GM12878 (cell line): ENCODE data around the gene RACK1. TPM values are rescaled to one million over a fixed set of nuclear protein-coding genes. Genes with fewer than 3 reads are reported as not detected.

Experiments
- HCFC1 ChIP-seq: fragments of 150-350 bp; IDR thresholded peaks from 2 replicates; pipeline ENCODE4 v1.6.1; 2014; ENCODE audit warnings: low read length
- PAX5 ChIP-seq: IDR thresholded peaks from 2 replicates; pipeline ENCODE4 v1.6.1; 2011; ENCODE audit warnings: low read depth, low read length, borderline replicate concordance
- STAT3 ChIP-seq: IDR thresholded peaks from 2 replicates; pipeline ENCODE4 v1.6.1; 2011; ENCODE audit warnings: low read depth, low read length, improper control_type of control experiment
- TBL1XR1 ChIP-seq: IDR thresholded peaks from 2 replicates; pipeline ENCODE4 v1.6.1; 2012; ENCODE audit warnings: low read depth, low read length, improper control_type of control experiment
- TCF3 ChIP-seq: IDR thresholded peaks from 2 replicates; pipeline ENCODE4 v1.6.1; 2012; ENCODE audit warnings: low read depth, mild to moderate bottlenecking, low read length, borderline replicate concordance; ENCODE audit not compliant: insufficient read depth
- ZBED1 ChIP-seq: IDR thresholded peaks from 2 replicates; pipeline ENCODE4 v1.6.1; 2016; ENCODE audit warnings: borderline replicate concordance
- polyA plus RNA-seq, 11 experiments: library from polyadenylated mRNA; depleted of rRNA in 4 of 11; unstranded in 6 of 11; stranded (reverse) in 5 of 11; fragments of >200 nt; fragmentation: Nextera tagmentation in 4 of 11; fragmentation: Illumina TruSeq in 1 of 11; extraction: Ambion mirVana in 4 of 11; extraction: Trizol in 1 of 11; gene quantifications; 1 replicate in 1 of 11; 2 replicates in 10 of 11; pipeline versions ENCODE4 v1.2.1 to v1.2.3, GENCODE V29; 2011 to 2016; ENCODE audit warnings: inconsistent platforms in 2 of 11, missing spikeins in 2 of 11, low read depth in 1 of 11
- total RNA-seq, 4 experiments: library from RNA; depleted of rRNA in 3 of 4; stranded (reverse); fragments of >200 nt in 3 of 4; fragmentation: Illumina TruSeq in 1 of 4; extraction: Trizol in 1 of 4; gene quantifications; 2 replicates each; pipeline versions ENCODE4 v1.2.1 to v1.2.3, GENCODE V29; 2013 to 2021
- TF ChIP-seq, protein P1 (sequence below): IDR thresholded peaks from 2 replicates; pipeline ENCODE4 v1.6.1; 2012; ENCODE audit warnings: improper control_type of control experiment, low read depth, low read length; ENCODE audit not compliant: insufficient replicate concordance
- TF ChIP-seq, protein P2 (sequence below): IDR thresholded peaks from 2 replicates; pipeline ENCODE4 v1.6.1; 2012; ENCODE audit warnings: low read length, inconsistent platforms
- TF ChIP-seq, protein P3 (sequence below): fragments of 450-650 bp; formaldehyde crosslinking; IDR thresholded peaks from 2 replicates; pipeline ENCODE4 v1.5.0; 2022; ENCODE audit warnings: mild to moderate bottlenecking, missing genetic modification characterization
- TF ChIP-seq, protein P4 (sequence below): fragments of 450-650 bp; IDR thresholded peaks from 2 replicates; pipeline ENCODE4 v1.6.1; 2017; ENCODE audit warnings: borderline replicate concordance

The RACK1 gene
- total and polyA plus RNA-seq, 10 of the 15 experiments (the other 5 are each of a cell fraction or from before 2014, with no cell fraction given) = 1,365 to 6,584 (median 4,167) TPM

DNA sequence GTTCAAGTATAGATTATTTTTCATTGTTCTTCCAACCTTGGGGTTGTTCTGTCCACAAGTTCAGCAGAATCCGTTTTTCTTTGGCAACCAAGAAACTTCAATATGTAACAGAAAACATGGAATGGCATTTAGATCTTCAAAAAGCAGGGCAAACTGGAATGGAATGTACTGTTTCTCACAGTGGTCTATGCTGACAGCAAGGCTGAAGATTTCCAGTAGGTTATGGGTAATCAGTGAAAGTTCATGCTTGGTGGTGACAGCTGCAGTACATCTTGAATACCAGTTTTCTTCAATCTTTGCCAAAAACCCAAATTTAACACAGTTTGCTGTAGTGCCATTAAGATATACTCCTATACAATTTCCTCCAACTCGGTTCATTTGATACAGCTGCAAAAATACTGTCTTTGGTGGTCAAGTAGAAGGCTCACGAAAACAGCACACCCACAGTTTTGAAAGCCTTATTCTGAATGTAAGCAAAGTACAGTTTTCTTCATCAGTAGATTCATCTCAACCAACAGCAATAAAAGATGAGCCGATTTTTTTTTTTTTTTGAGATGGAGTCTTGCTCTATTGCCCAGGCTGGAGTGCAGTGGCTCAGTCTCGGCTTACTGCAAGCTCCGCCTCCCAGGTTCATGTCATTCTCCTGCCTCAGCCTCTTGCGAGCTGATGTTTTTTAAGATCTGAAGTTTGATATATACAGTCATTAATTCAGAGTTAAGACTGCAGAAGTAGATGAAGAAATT, 12.3 kb upstream of the RACK1 start (continued):
- TF ChIP-seq, protein P1, sequence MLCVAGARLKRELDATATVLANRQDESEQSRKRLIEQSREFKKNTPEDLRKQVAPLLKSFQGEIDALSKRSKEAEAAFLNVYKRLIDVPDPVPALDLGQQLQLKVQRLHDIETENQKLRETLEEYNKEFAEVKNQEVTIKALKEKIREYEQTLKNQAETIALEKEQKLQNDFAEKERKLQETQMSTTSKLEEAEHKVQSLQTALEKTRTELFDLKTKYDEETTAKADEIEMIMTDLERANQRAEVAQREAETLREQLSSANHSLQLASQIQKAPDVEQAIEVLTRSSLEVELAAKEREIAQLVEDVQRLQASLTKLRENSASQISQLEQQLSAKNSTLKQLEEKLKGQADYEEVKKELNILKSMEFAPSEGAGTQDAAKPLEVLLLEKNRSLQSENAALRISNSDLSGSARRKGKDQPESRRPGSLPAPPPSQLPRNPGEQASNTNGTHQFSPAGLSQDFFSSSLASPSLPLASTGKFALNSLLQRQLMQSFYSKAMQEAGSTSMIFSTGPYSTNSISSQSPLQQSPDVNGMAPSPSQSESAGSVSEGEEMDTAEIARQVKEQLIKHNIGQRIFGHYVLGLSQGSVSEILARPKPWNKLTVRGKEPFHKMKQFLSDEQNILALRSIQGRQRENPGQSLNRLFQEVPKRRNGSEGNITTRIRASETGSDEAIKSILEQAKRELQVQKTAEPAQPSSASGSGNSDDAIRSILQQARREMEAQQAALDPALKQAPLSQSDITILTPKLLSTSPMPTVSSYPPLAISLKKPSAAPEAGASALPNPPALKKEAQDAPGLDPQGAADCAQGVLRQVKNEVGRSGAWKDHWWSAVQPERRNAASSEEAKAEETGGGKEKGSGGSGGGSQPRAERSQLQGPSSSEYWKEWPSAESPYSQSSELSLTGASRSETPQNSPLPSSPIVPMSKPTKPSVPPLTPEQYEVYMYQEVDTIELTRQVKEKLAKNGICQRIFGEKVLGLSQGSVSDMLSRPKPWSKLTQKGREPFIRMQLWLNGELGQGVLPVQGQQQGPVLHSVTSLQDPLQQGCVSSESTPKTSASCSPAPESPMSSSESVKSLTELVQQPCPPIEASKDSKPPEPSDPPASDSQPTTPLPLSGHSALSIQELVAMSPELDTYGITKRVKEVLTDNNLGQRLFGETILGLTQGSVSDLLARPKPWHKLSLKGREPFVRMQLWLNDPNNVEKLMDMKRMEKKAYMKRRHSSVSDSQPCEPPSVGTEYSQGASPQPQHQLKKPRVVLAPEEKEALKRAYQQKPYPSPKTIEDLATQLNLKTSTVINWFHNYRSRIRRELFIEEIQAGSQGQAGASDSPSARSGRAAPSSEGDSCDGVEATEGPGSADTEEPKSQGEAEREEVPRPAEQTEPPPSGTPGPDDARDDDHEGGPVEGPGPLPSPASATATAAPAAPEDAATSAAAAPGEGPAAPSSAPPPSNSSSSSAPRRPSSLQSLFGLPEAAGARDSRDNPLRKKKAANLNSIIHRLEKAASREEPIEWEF = no peak
- TF ChIP-seq, protein P2, sequence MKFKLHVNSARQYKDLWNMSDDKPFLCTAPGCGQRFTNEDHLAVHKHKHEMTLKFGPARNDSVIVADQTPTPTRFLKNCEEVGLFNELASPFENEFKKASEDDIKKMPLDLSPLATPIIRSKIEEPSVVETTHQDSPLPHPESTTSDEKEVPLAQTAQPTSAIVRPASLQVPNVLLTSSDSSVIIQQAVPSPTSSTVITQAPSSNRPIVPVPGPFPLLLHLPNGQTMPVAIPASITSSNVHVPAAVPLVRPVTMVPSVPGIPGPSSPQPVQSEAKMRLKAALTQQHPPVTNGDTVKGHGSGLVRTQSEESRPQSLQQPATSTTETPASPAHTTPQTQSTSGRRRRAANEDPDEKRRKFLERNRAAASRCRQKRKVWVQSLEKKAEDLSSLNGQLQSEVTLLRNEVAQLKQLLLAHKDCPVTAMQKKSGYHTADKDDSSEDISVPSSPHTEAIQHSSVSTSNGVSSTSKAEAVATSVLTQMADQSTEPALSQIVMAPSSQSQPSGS = no peak
- TF ChIP-seq HCFC1 (no peak), ZBED1 (no peak), TBL1XR1 (no peak), TCF3 (no peak), PAX5 (no peak), STAT3 (no peak)
- TF ChIP-seq, protein P3, sequence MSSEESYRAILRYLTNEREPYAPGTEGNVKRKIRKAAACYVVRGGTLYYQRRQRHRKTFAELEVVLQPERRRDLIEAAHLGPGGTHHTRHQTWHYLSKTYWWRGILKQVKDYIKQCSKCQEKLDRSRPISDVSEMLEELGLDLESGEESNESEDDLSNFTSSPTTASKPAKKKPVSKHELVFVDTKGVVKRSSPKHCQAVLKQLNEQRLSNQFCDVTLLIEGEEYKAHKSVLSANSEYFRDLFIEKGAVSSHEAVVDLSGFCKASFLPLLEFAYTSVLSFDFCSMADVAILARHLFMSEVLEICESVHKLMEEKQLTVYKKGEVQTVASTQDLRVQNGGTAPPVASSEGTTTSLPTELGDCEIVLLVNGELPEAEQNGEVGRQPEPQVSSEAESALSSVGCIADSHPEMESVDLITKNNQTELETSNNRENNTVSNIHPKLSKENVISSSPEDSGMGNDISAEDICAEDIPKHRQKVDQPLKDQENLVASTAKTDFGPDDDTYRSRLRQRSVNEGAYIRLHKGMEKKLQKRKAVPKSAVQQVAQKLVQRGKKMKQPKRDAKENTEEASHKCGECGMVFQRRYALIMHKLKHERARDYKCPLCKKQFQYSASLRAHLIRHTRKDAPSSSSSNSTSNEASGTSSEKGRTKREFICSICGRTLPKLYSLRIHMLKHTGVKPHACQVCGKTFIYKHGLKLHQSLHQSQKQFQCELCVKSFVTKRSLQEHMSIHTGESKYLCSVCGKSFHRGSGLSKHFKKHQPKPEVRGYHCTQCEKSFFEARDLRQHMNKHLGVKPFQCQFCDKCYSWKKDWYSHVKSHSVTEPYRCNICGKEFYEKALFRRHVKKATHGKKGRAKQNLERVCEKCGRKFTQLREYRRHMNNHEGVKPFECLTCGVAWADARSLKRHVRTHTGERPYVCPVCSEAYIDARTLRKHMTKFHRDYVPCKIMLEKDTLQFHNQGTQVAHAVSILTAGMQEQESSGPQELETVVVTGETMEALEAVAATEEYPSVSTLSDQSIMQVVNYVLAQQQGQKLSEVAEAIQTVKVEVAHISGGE (CRISPR knock-in tag) = no peak
- TF ChIP-seq, protein P4, sequence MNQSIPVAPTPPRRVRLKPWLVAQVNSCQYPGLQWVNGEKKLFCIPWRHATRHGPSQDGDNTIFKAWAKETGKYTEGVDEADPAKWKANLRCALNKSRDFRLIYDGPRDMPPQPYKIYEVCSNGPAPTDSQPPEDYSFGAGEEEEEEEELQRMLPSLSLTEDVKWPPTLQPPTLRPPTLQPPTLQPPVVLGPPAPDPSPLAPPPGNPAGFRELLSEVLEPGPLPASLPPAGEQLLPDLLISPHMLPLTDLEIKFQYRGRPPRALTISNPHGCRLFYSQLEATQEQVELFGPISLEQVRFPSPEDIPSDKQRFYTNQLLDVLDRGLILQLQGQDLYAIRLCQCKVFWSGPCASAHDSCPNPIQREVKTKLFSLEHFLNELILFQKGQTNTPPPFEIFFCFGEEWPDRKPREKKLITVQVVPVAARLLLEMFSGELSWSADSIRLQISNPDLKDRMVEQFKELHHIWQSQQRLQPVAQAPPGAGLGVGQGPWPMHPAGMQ = no peak
